WERI-Rb-1 (cell line): ENCODE measurements around the gene MS4A18.

Source experiments
- DNase-seq: peaks from one replicate; pipeline ENCODE4 v3.0.0-alpha.2; 2020
- H3K27ac ChIP-seq: fragments of 250-450 bp; sonication (Bioruptor Pico); 2 replicates; pipeline ENCODE4 v1.5.1; 2020; ENCODE audit warnings: mild to moderate bottlenecking, moderate library complexity
- H3K27me3 ChIP-seq: fragments of 250-450 bp; sonication (Bioruptor Pico); 2 replicates; pipeline ENCODE4 v1.5.1; 2021; ENCODE audit warnings: mild to moderate bottlenecking, low read depth, moderate library complexity; ENCODE audit not compliant: insufficient read depth, severe bottlenecking
- H3K36me3 ChIP-seq: fragments of 250-450 bp; sonication (Bioruptor Pico); 2 replicates; pipeline ENCODE4 v1.5.1; 2020; ENCODE audit warnings: mild to moderate bottlenecking, moderate library complexity
- H3K4me3 ChIP-seq: 2 replicates; pipeline ENCODE4 v1.5.1; 2011; ENCODE audit warnings: low read depth, mild to moderate bottlenecking, control low read depth, low read length
- H3K9me3 ChIP-seq: fragments of 250-450 bp; sonication (Bioruptor Pico); 2 replicates; pipeline ENCODE4 v1.5.1; 2021; ENCODE audit warnings: mild to moderate bottlenecking, moderate library complexity; ENCODE audit not compliant: severe bottlenecking
- CTCF ChIP-seq: IDR thresholded peaks from 2 replicates; pipeline ENCODE4 v1.5.1; 2011; ENCODE audit warnings: low read depth, mild to moderate bottlenecking, control low read depth, inconsistent platforms, low read length

Gene MS4A18

DNA sequence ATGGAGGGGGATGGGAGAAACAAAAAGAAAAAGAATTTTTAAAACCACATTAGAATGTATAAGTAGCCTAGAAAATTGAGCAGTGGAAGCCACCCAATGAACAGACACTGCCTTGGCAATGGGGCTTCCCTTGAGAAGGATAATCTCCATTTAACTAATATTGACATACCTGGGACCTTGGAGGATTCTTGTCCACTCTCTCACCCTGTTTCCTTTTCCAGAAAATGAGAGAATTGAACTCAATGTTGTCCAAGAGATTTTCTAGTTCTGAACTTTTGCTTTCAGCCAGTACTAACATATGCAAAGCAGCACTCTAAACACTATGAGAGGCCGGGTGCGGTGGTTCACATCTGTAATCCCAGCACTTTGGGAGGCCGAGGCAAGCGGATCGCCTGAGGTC, 24.6 kb upstream of the MS4A18 start:
- Histone ChIP-seq H3K4me3 (no peak overlapping the region), H3K9me3 (no peaks in the 10 kb centered on the region), H3K27ac (no peak overlapping the region), H3K36me3 (no peaks in the 10 kb centered on the region), H3K27me3 (no peaks in the 10 kb centered on the region)
- TF ChIP-seq CTCF: no peak
- no peak for DNase-seq

DNA sequence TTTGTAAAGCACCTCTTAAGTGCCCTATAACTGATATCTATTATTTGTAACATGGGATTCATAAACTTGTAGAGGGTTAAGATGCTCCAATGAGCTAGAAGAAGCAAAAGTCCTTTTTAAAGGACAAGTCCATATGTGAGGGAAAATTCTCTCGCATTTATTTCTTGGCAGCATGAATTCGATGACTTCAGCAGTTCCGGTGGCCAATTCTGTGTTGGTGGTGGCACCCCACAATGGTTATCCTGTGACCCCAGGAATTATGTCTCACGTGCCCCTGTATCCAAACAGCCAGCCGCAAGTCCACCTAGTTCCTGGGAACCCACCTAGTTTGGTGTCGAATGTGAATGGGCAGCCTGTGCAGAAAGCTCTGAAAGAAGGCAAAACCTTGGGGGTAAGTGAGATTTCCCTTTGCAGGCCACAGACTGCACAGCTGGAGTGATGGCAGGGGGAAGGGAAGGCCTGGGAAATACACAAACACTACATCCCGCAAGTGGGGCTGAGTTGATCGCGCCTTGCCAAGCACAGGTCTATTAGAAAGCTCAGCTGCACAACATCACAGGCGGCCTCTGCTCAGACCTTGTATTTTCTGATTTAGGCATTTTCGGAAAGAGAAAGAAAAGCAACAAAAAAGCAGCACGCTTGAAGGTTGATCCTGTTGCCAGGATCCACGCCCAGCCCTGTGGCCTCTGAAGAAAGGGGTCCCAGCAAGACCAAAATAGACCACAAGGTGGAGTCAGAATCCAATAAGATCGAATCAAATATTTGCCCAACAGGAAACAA, 23.6 kb upstream of the MS4A18 start:
- Histone ChIP-seq H3K4me3 (no peak overlapping the region), H3K27me3 (peaks cover 5% of the 10 kb centered on the region), H3K9me3 (no peaks in the 10 kb centered on the region), H3K27ac (no peak overlapping the region), H3K36me3 (no peaks in the 10 kb centered on the region)
- TF ChIP-seq CTCF: peak; percentile 67
- peak; percentile 37 for DNase-seq

DNA sequence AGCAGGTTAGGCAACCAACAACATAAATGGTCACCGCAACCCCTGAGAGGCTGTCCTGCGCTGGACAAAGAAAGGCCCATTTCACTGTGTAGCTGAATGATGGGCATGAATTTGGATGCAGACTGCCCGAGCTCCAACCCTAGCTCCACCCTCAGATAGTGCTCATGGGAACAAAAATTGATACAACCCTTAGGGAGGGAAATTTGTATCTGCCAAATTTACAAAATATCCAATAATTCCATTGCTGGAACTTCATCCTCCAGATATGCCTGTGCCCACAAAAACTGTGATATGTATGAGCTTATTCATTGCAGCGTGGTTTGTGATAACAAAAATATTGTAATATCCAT, 23.1 kb upstream of the MS4A18 start:
- H3K4me3 ChIP-seq: no peak overlapping the region

DNA sequence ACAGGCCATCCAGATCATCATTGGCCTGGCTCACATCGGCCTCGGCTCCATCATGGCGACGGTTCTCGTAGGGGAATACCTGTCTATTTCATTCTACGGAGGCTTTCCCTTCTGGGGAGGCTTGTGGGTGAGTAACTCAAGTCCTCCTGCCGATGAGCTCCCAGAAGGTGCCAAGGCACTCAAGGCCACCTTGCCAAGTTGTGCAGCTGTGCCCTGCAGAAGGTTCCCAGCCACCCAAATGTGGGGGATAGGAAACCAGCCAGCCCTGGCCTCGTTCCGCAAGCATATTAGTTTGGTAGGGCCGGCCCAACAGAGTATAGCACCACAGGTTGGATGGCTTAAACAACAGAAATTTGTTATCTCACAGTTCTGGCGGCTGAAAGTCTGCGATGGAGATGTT, 21.1 kb upstream of the MS4A18 start:
- H3K9me3 ChIP-seq: no peaks in the 10 kb centered on the region
- TF ChIP-seq CTCF: no peak
- no peak for DNase-seq
- H3K36me3 ChIP-seq: no peaks in the 10 kb centered on the region
- H3K27me3 ChIP-seq: peaks cover 7% of the 10 kb centered on the region
- H3K27ac ChIP-seq: no peak overlapping the region
- no peak overlapping the region for H3K4me3 ChIP-seq

More for the DNA sequence above, 23.1 kb upstream of the MS4A18 start:
- H3K27me3 ChIP-seq: peaks cover 5% of the 10 kb centered on the region
- TF ChIP-seq CTCF: no peak
- no peak overlapping the region for H3K27ac ChIP-seq
- no peaks in the 10 kb centered on the region for H3K9me3 ChIP-seq
- no peaks in the 10 kb centered on the region for H3K36me3 ChIP-seq
- DNase-seq: no peak

DNA sequence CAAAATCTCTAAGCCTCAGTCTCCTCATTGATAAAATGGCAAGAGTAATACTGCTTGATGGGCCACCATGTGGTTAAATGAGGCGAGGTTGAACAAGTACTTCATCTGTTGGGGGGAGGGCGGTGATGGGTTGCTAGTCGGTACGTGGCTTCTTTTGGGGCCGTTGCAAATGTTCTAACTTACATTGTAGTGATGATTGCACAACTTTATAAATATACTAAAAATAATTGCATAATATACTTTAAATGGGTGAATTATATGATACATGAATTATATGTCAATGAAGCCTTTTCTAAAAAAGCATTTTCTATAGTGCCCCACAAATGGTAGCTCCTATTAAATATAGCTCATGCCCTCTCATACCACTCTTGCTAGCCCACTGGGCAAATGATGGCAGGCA, 18.6 kb upstream of the MS4A18 start:
- H3K36me3 ChIP-seq: no peaks in the 10 kb centered on the region
- H3K4me3 ChIP-seq: no peak overlapping the region
- H3K27me3 ChIP-seq: peaks cover 7% of the 10 kb centered on the region
- no peak for TF ChIP-seq CTCF
- H3K27ac ChIP-seq: no peak overlapping the region
- no peaks in the 10 kb centered on the region for H3K9me3 ChIP-seq
- no peak for DNase-seq

DNA sequence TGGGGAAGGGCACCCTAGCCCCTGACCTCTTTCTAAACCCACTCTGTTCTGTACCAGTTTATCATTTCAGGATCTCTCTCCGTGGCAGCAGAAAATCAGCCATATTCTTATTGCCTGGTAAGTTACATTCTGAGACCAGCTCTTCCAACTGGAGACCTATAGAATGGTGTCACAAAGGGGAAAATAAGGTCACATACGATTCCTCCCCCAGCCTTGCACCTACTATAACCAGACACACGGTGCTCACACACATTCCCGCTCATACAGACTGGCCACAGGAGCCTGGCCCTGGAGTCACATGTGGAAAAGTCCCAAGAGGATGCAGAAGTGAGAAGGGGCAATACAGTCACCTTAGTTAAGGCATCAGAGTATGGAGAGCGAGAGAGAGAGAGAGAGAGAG, 17.6 kb upstream of the MS4A18 start:
- Histone ChIP-seq H3K27ac (no peak overlapping the region), H3K9me3 (no peaks in the 10 kb centered on the region), H3K4me3 (no peak overlapping the region), H3K27me3 (peaks cover 7% of the 10 kb centered on the region), H3K36me3 (no peaks in the 10 kb centered on the region)
- no peak for TF ChIP-seq CTCF
- no peak for DNase-seq
